Upper lobe of left lung (tissue), 4 donors: Measurements from ENCODE around the gene CACNA2D4.

Experiments
- CTCF ChIP-seq, 6 experiments: fragments of 450-650 bp in 4 of 6; fragments of 200-600 bp in 2 of 6; sonication (generic) in 2 of 6; IDR thresholded peaks; one replicate each; pipeline ENCODE4 v1.5.1; 2016 to 2019; ENCODE audit warnings: antibody characterized with exemption in 6 of 6
- EP300 ChIP-seq, 4 donors: sonication (generic); formaldehyde crosslinking; IDR thresholded peaks; one replicate each; pipeline ENCODE4 v1.5.1; 2017; ENCODE audit warnings: antibody characterized with exemption in 4 of 4, control low read depth in 2 of 4

- TF ChIP-seq CTCF (IDR thresholded peaks at IDR 0.05) (no peak), EP300 (IDR thresholded peaks at IDR 0.05) (no peak)
These were observed 76.1 kb downstream of the CACNA2D4 start for GRCh38 chr12:1842183-1842904.
